GM12874 (cell line): ENCODE results near the gene OTX1.

Source experiments
- TF ChIP-seq, protein P1 (sequence below): IDR thresholded peaks from 2 replicates; pipeline ENCODE4 v1.5.1; 2011; ENCODE audit warnings: low read depth, mild to moderate bottlenecking, control low read depth, low read length, moderate library complexity; ENCODE audit not compliant: insufficient read depth

The OTX1 gene

DNA sequence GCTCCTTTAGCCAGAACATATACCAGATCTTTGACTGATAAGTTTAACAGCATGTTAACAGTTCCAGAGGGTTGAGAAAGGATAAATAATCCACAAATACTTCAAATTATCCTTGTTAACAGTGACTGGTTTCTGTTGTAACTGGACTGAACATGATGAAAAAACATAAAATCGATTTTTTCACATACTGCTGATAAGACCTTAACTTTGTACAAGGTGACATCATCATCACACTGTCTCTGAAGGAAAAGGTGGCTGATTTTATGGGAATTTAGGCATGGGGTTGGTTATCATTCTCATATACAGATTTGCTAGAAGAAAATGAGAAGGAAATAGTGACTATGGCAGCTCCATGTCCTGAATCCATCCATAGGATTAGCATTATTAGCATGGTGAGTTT, 36.1 kb downstream of the OTX1 start:
- TF ChIP-seq, protein P1, sequence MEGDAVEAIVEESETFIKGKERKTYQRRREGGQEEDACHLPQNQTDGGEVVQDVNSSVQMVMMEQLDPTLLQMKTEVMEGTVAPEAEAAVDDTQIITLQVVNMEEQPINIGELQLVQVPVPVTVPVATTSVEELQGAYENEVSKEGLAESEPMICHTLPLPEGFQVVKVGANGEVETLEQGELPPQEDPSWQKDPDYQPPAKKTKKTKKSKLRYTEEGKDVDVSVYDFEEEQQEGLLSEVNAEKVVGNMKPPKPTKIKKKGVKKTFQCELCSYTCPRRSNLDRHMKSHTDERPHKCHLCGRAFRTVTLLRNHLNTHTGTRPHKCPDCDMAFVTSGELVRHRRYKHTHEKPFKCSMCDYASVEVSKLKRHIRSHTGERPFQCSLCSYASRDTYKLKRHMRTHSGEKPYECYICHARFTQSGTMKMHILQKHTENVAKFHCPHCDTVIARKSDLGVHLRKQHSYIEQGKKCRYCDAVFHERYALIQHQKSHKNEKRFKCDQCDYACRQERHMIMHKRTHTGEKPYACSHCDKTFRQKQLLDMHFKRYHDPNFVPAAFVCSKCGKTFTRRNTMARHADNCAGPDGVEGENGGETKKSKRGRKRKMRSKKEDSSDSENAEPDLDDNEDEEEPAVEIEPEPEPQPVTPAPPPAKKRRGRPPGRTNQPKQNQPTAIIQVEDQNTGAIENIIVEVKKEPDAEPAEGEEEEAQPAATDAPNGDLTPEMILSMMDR = no peak

GRCh38 chr2:63092401-63092800, 41.8 kb downstream of the OTX1 start:
- TF ChIP-seq, protein P1 = no peak

GRCh38 chr2:63092857-63093256, 42.2 kb downstream of the OTX1 start:
- TF ChIP-seq, protein P1 = no peak

DNA sequence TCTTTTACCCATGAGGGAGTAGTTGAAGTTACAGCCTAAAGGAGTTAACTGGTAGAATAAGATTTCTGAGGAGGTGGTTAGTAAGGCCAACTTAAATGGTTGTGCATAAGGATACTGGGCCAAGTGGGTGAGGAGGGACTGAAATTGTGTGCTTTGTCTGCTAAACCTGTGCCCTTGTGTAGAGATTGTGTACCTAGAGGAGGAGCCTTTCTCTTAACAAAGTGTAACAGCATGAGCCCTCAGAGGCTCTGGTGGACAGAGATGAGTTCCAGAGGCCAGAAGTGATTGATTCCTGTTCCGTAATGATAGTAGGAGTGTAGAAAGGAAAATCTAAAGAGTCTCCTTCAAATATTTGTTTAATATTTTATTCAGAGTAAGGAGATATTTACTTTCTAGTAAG, 42.9 kb downstream of the OTX1 start:
- TF ChIP-seq, protein P1 = no peak

DNA sequence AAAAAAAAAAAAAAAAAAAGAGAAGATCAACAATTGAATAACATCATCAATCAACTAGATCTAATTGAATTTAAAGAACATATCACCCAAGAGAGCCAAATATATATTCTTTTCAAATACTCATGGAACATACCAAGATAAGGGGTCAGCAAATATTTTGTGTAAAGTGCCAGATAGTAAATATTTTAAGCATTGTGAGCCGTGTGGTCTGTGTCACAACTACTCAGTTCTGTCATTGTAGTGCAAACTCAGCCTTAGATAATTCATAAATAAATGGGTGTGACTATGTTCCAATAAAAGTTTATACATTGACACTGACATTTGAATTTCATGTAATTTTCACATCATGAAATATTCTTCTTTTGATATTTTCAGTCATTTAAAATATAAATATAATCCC, 45.9 kb downstream of the OTX1 start:
- TF ChIP-seq, protein P1 = no peak

DNA sequence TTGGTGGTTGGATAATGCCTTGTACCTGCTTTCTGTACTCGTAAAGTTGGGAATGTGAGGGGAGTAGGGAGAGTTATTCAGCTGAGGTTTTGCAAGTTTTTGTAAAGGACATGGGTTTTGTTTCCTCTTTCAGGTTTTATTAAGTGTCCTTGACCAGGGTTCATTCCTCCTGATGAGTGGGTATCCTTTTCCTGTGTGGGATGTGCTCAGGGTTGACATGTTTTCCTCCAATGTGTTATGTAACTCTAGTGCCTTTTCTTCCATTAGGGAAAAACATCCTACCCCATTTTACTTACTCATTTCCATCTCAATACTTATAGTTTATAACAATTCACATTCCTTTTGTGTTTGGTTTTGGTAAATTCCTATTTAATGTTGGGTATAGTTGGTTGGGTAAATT, 48.4 kb downstream of the OTX1 start:
- TF ChIP-seq, protein P1 = no peak

GRCh38 chr2:63101954-63102353, 51.3 kb downstream of the OTX1 start:
- TF ChIP-seq, protein P1 = no peak

- TF ChIP-seq, protein P1 = no peak
These were observed 53.9 kb downstream of the OTX1 start for GRCh38 chr2:63104482-63104881.
